ENCODE data around the gene EGLN3. TPM values are rescaled to one million over a fixed set of nuclear protein-coding genes. Genes with fewer than 3 reads are reported as not detected.
"Not testable (repeated sequence)": the region's sequence is repeated elsewhere in the genome, so short reads cannot be mapped to it uniquely, and the experiment has no call there.

Gene EGLN3
- total RNA-seq, 1 experiment from 2014 or later: 3.1 TPM

GRCh38 chr14:33978892-33979612 lies 28.2 kb upstream of the EGLN3 start:
- intact Hi-C loops (cut with micrococcal nuclease; ENCODE audit: unreplicated experiment): no loop called here
- Mint-ChIP-seq H3K27me3 (ENCODE audit: unreplicated experiment) (no peaks in the 10 kb centered on the region), H3K4me1 (ENCODE audit: low read depth, unreplicated experiment) (no peaks in the 10 kb centered on the region), H3K4me3 (ENCODE audit: low read depth, unreplicated experiment) (no peak overlapping the region), H3K9me3 (ENCODE audit: low read depth, unreplicated experiment) (no peaks in the 10 kb centered on the region), H3K27ac (ENCODE audit: unreplicated experiment) (no peak overlapping the region), H3K36me3 (ENCODE audit: insufficient read depth, unreplicated experiment) (no peaks in the 10 kb centered on the region)
- no TSS peak for BruUV-seq (replicated peaks)
- CTCF ChIA-PET: no interaction called here
- DNase-seq: no peak
- no peak for TF ChIP-seq CTCF (IDR thresholded peaks at IDR 0.05; ENCODE audit: unreplicated experiment)

GRCh38 chr14:33972583-33973081 lies 21.8 kb upstream of the EGLN3 start:
- no peak for DNase-seq
- CTCF ChIA-PET: no interaction called here
- peaks cover 13% of the 10 kb centered on the region for H3K27me3 Mint-ChIP-seq (ENCODE audit: unreplicated experiment)
- no peak overlapping the region for H3K27ac Mint-ChIP-seq (ENCODE audit: unreplicated experiment)
- no peak overlapping the region for H3K4me3 Mint-ChIP-seq (ENCODE audit: low read depth, unreplicated experiment)
- H3K36me3 Mint-ChIP-seq (ENCODE audit: insufficient read depth, unreplicated experiment): no peaks in the 10 kb centered on the region
- intact Hi-C loops (cut with micrococcal nuclease; ENCODE audit: unreplicated experiment): no loop called here
- no peaks in the 10 kb centered on the region for H3K4me1 Mint-ChIP-seq (ENCODE audit: low read depth, unreplicated experiment)
- no peak for TF ChIP-seq CTCF (IDR thresholded peaks at IDR 0.05; ENCODE audit: unreplicated experiment)
- BruUV-seq (replicated peaks): no TSS peak
- peaks cover 6% of the 10 kb centered on the region for H3K9me3 Mint-ChIP-seq (ENCODE audit: low read depth, unreplicated experiment)

GRCh38 chr14:33969846-33970245 lies 19.0 kb upstream of the EGLN3 start:
- H3K27ac Mint-ChIP-seq (ENCODE audit: unreplicated experiment); CTCF ChIA-PET; BruUV-seq (replicated peaks); H3K9me3 Mint-ChIP-seq (ENCODE audit: low read depth, unreplicated experiment); H3K4me3 Mint-ChIP-seq (ENCODE audit: low read depth, unreplicated experiment); DNase-seq; H3K36me3 Mint-ChIP-seq (ENCODE audit: insufficient read depth, unreplicated experiment); intact Hi-C loops (cut with micrococcal nuclease; ENCODE audit: unreplicated experiment); H3K4me1 Mint-ChIP-seq (ENCODE audit: low read depth, unreplicated experiment): not testable (repeated sequence)
- H3K27me3 Mint-ChIP-seq (ENCODE audit: unreplicated experiment): peaks cover 13% of the 10 kb centered on the region

- intact Hi-C loops (cut with micrococcal nuclease; ENCODE audit: unreplicated experiment): no loop called here
- Mint-ChIP-seq H3K27me3 (ENCODE audit: unreplicated experiment) (peaks cover 13% of the 10 kb centered on the region), H3K36me3 (ENCODE audit: insufficient read depth, unreplicated experiment) (no peaks in the 10 kb centered on the region), H3K4me1 (ENCODE audit: low read depth, unreplicated experiment) (peaks cover 5% of the 10 kb centered on the region), H3K27ac (ENCODE audit: unreplicated experiment) (no peak overlapping the region), H3K4me3 (ENCODE audit: low read depth, unreplicated experiment) (no peak overlapping the region), H3K9me3 (ENCODE audit: low read depth, unreplicated experiment) (peaks cover 6% of the 10 kb centered on the region)
- DNase-seq: no peak
- TF ChIP-seq CTCF (IDR thresholded peaks at IDR 0.05; ENCODE audit: unreplicated experiment): no peak
- BruUV-seq (replicated peaks): no TSS peak
- CTCF ChIA-PET: no interaction called here
These were observed 17.8 kb upstream of the EGLN3 start for GRCh38 chr14:33968722-33969121.

- H3K27me3 Mint-ChIP-seq (ENCODE audit: unreplicated experiment): peaks cover 13% of the 10 kb centered on the region
- CTCF ChIA-PET: no interaction called here
- peaks cover 5% of the 10 kb centered on the region for H3K4me1 Mint-ChIP-seq (ENCODE audit: low read depth, unreplicated experiment)
- no peak for DNase-seq
- H3K27ac Mint-ChIP-seq (ENCODE audit: unreplicated experiment): no peak overlapping the region
- no peaks in the 10 kb centered on the region for H3K36me3 Mint-ChIP-seq (ENCODE audit: insufficient read depth, unreplicated experiment)
- intact Hi-C loops (cut with micrococcal nuclease; ENCODE audit: unreplicated experiment): no loop called here
- H3K9me3 Mint-ChIP-seq (ENCODE audit: low read depth, unreplicated experiment): peaks cover 6% of the 10 kb centered on the region
- no peak for TF ChIP-seq CTCF (IDR thresholded peaks at IDR 0.05; ENCODE audit: unreplicated experiment)
- H3K4me3 Mint-ChIP-seq (ENCODE audit: low read depth, unreplicated experiment): no peak overlapping the region
- BruUV-seq (replicated peaks): no TSS peak
These were observed 16.3 kb upstream of the EGLN3 start for GRCh38 chr14:33967138-33967537.
